NCI-H128 (cell line): ENCODE measurements around the gene CMTM2.
"Not testable (repeated sequence)": the region's sequence is repeated elsewhere in the genome, so short reads cannot be mapped to it uniquely, and the experiment has no call there.

ENCODE experiments used
- DNase-seq: peaks from one replicate; lab custom pipeline; 2025; ENCODE audit not compliant: unreplicated experiment; lab: John Stamatoyannopoulos, UW

Gene CMTM2

GRCh38 chr16:66605979-66606751 is 26.9 kb downstream of the CMTM2 start:
- DNase-seq, result no peak

GRCh38 chr16:66608241-66609138 is 29.2 kb downstream of the CMTM2 start:
- peak; percentile 42 for DNase-seq

- no peak for DNase-seq
Measured at GRCh38 chr16:66609139-66609510, 29.9 kb downstream of the CMTM2 start.

DNA sequence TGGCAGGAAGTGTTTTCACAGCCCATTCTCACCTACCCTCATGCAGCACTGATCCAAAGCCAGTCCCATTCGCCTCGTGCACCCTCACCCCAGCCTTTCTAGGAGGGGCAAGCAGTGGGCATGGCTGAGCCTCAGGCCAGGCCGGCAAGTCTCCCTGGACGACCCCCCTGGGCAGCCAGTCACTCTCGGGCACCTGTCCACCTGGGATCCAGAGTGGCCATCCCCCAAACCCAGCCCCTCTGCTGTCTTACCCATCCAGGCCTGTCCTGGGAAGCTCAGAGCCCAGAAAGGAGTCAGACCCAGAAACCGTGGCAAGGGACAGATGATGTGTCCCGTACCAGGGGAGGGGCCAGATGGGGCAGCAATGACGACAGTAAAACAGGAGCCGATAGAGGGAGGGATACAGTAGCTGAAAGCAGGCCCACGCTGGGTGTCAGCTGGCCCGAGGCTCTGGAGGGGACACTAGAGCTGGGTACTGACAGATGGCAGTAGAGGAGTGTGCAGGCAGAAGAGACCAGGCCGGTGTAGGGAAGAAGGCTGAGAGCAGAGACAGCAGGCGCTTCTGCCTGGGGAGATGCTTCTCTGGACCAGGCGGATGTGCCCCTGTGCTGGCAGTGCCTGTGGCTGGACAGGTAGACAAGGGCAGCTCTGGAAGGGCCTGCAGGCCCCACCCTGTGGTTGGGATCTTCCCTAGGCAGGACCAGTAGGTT is 31.0 kb downstream of the CMTM2 start:
- no peak for DNase-seq

GRCh38 chr16:66611911-66612310 is 32.6 kb downstream of the CMTM2 start:
- DNase-seq, result not testable (repeated sequence)

GRCh38 chr16:66612422-66612821 is 33.2 kb downstream of the CMTM2 start:
- DNase-seq, result no peak

DNA sequence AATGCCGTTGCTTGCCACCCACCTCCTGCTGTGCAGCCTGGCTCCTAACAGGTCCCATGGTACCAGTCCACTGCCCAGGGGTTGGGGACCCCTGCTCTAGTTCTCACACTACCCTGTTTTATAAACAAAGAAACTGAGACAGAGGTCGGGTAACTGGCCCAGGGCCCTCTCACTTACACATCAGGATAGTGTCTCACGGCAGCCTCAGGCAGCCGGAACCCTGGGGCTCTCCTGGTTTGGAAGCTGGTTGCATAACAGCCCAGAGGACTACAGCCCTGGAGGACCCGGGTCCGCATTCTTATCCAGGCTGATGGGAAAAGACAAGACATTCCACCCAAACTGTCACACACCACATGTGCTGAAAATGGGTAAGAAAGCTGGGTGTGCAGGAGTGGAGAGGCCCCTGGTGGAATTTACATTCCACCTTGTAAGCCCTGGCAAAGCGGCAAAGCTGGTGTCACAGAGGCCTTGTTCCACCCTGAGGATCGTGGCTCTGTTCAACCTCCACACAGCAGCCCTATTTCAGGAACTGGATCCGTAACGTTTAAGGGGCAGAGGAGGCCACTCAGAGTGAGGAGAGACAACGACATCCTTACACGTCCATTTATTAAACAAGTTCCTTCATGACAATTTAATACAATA is 35.0 kb downstream of the CMTM2 start:
- no peak for DNase-seq

GRCh38 chr16:66616169-66616568 is 36.9 kb downstream of the CMTM2 start:
- no peak for DNase-seq

- no peak for DNase-seq
Measured at GRCh38 chr16:66616592-66616991, 37.3 kb downstream of the CMTM2 start.

- no peak for DNase-seq
Measured at GRCh38 chr16:66617010-66617434, 37.8 kb downstream of the CMTM2 start.

- DNase-seq, result no peak
Measured at GRCh38 chr16:66617728-66618127, 38.5 kb downstream of the CMTM2 start.

DNA sequence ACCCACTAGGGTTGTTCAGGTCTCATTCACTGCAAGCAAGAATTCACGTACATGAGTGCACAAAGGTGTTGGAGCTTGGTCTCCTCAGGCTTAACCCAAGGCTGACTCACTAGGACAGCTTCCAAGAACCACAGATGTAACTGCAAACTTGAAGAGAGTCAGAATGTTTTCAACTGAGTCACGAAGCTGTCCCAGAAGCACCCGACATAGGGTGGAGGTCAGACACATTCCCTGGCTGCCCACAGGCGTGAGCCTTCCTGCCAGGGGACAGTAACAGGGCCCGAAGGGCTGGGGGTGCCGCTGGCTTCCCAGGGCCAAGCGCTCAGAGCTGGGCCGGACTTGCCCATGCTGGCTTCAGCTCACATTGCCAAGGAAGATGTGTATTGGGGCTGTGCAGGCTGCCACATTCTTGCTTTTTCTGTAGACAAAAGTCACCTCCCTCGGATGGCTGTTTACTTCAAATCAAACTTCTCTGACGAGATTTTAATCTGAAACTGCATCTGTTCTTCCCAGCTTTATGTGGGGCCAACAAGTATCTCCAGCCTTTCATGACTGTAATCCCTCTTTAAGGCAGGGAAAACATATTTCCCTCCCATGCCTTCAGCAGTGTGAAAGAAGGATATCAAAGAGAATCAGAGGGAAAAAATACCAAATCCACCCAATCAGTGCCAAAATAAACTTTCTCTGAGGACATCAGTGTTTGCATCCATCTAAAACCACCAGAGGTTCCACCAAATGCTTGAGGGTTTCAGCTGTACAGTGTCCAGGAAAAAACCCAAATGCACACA is 39.5 kb downstream of the CMTM2 start:
- DNase-seq, result no peak

DNA sequence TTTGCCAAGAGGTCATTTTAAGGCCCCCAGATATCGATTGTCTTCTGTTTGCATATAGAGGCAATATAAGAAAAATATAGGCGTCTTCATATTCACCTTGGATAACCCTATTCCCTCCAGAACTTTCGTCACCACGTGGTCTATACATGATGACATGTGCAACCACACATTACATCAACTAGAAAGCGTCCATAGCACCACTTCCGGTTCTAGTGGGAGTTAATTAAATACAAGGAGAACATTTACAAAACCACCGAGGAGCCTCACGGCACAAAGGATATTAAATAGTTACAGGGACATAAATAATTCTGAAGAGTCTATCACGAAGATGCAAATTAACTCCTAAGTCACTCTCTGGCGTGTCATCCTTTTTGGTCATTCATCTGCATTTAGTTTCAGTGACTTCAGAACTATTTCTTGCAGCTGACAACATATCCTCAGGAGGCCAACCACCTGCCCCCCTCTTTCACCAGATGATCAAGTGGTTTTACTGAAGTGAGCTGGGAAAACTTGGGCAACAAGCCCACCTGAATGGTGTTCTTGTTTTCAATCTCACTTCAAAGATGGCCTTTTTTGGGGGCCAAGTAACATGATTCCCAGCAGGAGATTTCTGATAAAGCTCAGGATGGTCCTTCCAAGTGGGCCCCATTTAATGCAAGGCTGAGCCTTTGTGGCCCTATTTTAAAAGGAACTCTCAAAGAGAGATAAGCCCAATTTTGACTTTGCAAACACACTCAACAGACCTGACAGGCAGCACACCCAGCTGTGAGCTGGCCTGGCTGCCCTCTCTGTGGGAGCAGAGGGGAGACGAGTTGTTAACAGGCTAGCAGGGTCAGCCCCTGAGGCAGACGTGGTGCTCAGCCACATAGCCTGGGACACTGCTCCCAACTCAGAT is 40.5 kb downstream of the CMTM2 start:
- no peak for DNase-seq

DNA sequence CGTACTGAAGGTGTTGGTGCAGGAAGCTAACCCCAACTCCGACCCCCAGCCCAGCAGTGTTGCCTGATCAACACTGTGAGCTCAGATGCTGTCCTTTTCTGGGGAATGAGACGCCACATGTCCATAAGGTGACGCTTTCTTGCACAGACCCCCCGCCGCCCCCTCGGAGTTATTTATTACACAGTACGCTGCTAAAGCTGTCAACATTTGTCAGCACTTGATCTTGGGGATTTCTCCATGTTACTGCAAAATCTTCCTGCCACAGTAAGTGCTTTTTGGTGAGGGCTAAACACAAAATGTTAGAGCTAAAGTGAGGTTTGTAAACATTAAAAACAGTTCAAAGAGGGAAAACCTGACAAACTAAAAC is 41.1 kb downstream of the CMTM2 start:
- no peak for DNase-seq

DNA sequence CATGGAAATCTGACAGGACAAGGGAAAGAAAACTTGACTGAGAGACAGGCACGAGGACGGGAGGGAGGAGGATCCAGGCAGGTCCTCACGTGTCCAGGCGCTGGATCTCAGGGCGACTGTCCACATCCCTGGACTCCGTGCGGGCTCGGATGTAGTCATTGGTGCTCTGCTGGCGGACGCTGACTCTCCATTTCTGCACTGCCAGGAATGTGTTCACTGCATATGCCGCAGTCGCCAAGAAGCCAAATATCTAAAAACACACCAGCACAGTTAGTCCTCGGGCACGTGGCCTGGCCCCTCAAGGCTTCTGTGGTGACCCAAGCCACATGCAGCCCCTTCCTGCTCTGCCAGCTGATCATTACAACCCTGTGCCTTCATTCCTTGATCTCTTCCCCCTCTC is 42.7 kb downstream of the CMTM2 start:
- DNase-seq, result no peak

GRCh38 chr16:66622863-66623262 is 43.6 kb downstream of the CMTM2 start:
- DNase-seq, result no peak

DNA sequence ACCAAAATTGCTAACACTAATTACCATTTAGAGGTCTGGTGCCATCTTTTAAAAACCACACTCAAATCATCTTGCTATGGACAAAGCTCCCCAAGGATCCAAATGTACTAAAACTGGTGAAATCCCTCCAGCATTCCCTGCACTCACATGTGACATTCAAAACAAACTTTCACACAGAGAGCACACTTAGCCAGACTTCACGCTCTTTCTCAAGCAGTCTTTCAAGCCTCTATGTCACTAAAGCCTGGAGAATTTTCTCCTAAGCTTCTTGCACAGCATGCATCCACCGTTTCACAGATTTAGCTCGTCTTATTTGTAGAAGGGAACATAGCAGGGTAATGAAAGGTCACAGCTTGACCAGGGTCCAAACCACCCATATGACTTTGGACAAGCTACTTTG is 44.5 kb downstream of the CMTM2 start:
- no peak for DNase-seq

DNA sequence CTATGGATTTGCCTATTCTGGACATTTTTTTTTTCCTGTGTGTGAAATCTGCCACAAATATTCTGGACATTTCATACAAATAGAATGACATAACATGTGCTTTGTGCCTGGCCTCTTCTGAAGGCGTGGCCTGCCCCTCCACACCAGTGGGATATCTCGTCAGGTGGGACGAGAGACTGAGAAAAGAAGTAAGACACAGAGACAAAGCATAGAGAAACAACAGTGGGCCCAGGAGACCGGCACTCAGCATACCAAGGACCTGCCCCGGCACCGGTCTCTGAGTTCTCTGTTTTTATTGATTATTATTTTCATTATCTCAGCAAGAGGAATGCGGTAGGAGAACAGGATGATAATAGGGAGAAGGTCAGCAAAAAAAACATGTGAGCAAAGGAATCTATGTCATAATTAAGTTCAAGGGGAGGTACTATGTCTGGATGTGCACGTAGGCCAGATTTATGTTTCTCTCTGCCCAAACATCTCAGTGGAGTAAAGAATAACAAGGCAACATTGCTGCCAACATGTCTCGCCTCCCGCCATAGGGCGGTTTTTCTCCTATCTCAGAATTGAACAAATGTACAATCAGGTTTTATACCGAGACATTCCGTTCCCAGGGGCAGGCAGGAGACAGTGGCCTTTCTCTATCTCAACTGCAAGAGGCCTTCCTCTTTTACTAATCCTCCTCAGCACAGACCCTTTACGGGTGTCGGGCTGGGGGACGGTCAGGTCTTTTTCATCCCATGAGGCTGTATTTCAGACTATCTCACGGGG is 48.5 kb downstream of the CMTM2 start:
- DNase-seq, result not testable (repeated sequence)

- no peak for DNase-seq
Measured at GRCh38 chr16:66629856-66630255, 50.6 kb downstream of the CMTM2 start.
